H1 (cell line): ENCODE data around the gene CLEC14A. TPM values are rescaled to one million over a fixed set of nuclear protein-coding genes. Genes with fewer than 3 reads are reported as not detected.

Source experiments
- CTCF ChIA-PET: fragments of 300-600 bp; sonication (Branson Sonifier 250); formaldehyde crosslinking; loops from one replicate; lab custom pipeline; 2021; ENCODE audit not compliant: partially characterized antibody; lab: Charles Lee
- POLR2A ChIA-PET: fragments of 300-600 bp; sonication (Branson Sonifier 250); formaldehyde crosslinking; loops from one replicate; lab custom pipeline; 2021; ENCODE audit warnings: inconsistent platforms; ENCODE audit not compliant: partially characterized antibody; lab: Charles Lee
- DNase-seq, 2 experiments: peaks; one replicate each; pipeline versions ENCODE4 v3.0.0 to v3.0.0-alpha.2; 2010 to 2022; ENCODE audit warnings: low spot score in 2 of 2, low read depth in 1 of 2, mixed read lengths in 1 of 2
- FAIRE-seq: peaks from 2 replicates; lab custom pipeline; 2011; peaks lifted over from hg19 to GRCh38; lab: Jason Lieb, UNC
- H2AFZ ChIP-seq: 2 replicates; pipeline ENCODE4 v1.8.1; 2012; ENCODE audit warnings: low read length, inconsistent platforms
- H2AK5ac ChIP-seq: 2 replicates; pipeline ENCODE4 v1.6.1; 2013; ENCODE audit warnings: low read depth, low read length
- H2BK120ac ChIP-seq: replicated peaks from 2 replicates; pipeline ENCODE3; 2013; ENCODE audit warnings: low read depth, low read length, inconsistent platforms
- H2BK12ac ChIP-seq: 2 replicates; pipeline ENCODE4 v1.6.1; 2013; ENCODE audit warnings: low read depth, low read length
- H2BK15ac ChIP-seq: 2 replicates; pipeline ENCODE4 v1.6.1; 2013; ENCODE audit warnings: low read length
- H2BK20ac ChIP-seq: 2 replicates; pipeline ENCODE4 v1.6.1; 2013; ENCODE audit warnings: low read length
- H2BK5ac ChIP-seq: 2 replicates; pipeline ENCODE4 v1.6.1; 2013; ENCODE audit warnings: low read depth, low read length
- H3K14ac ChIP-seq: 2 replicates; pipeline ENCODE4 v1.6.1; 2013; ENCODE audit warnings: inconsistent platforms; ENCODE audit not compliant: insufficient read length
- H3K18ac ChIP-seq: 2 replicates; pipeline ENCODE4 v1.6.1; 2013; ENCODE audit warnings: low read length; ENCODE audit errors: extremely low read depth
- H3K23ac ChIP-seq: 2 replicates; pipeline ENCODE4 v1.6.1; 2013; ENCODE audit warnings: inconsistent platforms; ENCODE audit not compliant: insufficient read length
- H3K23me2 ChIP-seq: 2 replicates; pipeline ENCODE4 v1.6.1; 2013; ENCODE audit warnings: low read depth, low read length
- H3K27ac ChIP-seq: 2 replicates; pipeline ENCODE4 v1.6.1; 2011; ENCODE audit warnings: low read depth, low read length, inconsistent platforms
- H3K27me3 ChIP-seq, 4 experiments: replicated peaks in 1 of 4; 1 replicate in 1 of 4; 2 replicates in 3 of 4; pipeline versions ENCODE4 v1.6.1 to v1.8.1; 2011 to 2013; ENCODE audit warnings: low read length in 3 of 4, mild to moderate bottlenecking in 3 of 4, inconsistent platforms in 2 of 4, mixed read lengths in 2 of 4, moderate library complexity in 1 of 4; ENCODE audit not compliant: control insufficient read depth in 3 of 4, insufficient read depth in 3 of 4; ENCODE audit errors: extremely low read depth in 1 of 4
- H3K36me3 ChIP-seq, 4 experiments: 2 replicates each; pipeline versions ENCODE4 v1.6.1 to v1.8.1; 2011 to 2013; ENCODE audit warnings: mild to moderate bottlenecking in 4 of 4, low read length in 3 of 4, moderate library complexity in 2 of 4, control low read depth in 1 of 4, inconsistent platforms in 1 of 4; ENCODE audit not compliant: insufficient read depth in 4 of 4, control insufficient read depth in 2 of 4
- H3K4ac ChIP-seq: replicated peaks from 2 replicates; pipeline ENCODE3; 2013; ENCODE audit warnings: low read length, low read depth, mixed read lengths, inconsistent platforms; ENCODE audit not compliant: insufficient read length
- H3K4me1 ChIP-seq, 4 experiments: replicated peaks in 1 of 4; 1 replicate in 1 of 4; 2 replicates in 3 of 4; pipeline versions ENCODE4 v1.6.1 to v1.8.1; 2011 to 2013; ENCODE audit warnings: low read length in 3 of 4, inconsistent platforms in 2 of 4, mixed read lengths in 1 of 4; ENCODE audit not compliant: insufficient read depth in 4 of 4, control insufficient read depth in 3 of 4
- H3K4me2 ChIP-seq, 2 experiments: 2 replicates each; pipeline versions ENCODE4 v1.6.1 to v1.8.1; 2011 to 2013; ENCODE audit warnings: low read depth in 2 of 2, low read length in 2 of 2, control low read depth in 1 of 2, inconsistent platforms in 1 of 2, mild to moderate bottlenecking in 1 of 2; ENCODE audit not compliant: insufficient read depth in 1 of 2
- H3K4me3 ChIP-seq, 4 experiments: fragments of 200-600, 300-600 bp in 1 of 4; sonication (generic), shearing (Covaris generic), sonication (Bioruptor Twin) in 1 of 4; 2 replicates each; pipeline versions ENCODE4 v1.5.1 to v1.8.1; 2011 to 2016; ENCODE audit warnings: low read length in 4 of 4, low read depth in 3 of 4, control low read depth in 2 of 4, inconsistent platforms in 2 of 4, mild to moderate bottlenecking in 2 of 4, mixed read lengths in 1 of 4, moderate library complexity in 1 of 4; ENCODE audit not compliant: insufficient read depth in 2 of 4; ENCODE audit errors: extremely low read depth in 1 of 4
- H3K56ac ChIP-seq: replicated peaks from 2 replicates; pipeline ENCODE3; 2013; ENCODE audit warnings: low read depth, mild to moderate bottlenecking, mixed read lengths, low read length, inconsistent platforms; ENCODE audit not compliant: insufficient read length
- H3K79me1 ChIP-seq: 2 replicates; pipeline ENCODE4 v1.6.1; 2013; ENCODE audit warnings: low read depth, low read length, control low read depth
- H3K79me2 ChIP-seq, 2 experiments: 2 replicates each; pipeline versions ENCODE4 v1.6.1 to v1.8.1; 2012 to 2013; ENCODE audit warnings: low read length in 2 of 2, mild to moderate bottlenecking in 2 of 2, inconsistent platforms in 1 of 2; ENCODE audit not compliant: insufficient read depth in 2 of 2, control insufficient read depth in 1 of 2
- H3K9ac ChIP-seq, 4 experiments: replicated peaks in 1 of 4; 1 replicate in 1 of 4; 2 replicates in 3 of 4; pipeline versions ENCODE4 v1.6.1 to v1.8.1; 2011 to 2013; ENCODE audit warnings: low read depth in 3 of 4, low read length in 3 of 4, control low read depth in 2 of 4, mild to moderate bottlenecking in 2 of 4, moderate library complexity in 2 of 4, inconsistent platforms in 1 of 4; ENCODE audit errors: extremely low read depth in 1 of 4
- H3K9me3 ChIP-seq, 2 experiments: 2 replicates each; pipeline versions ENCODE4 v1.6.1 to v1.8.1; 2012 to 2013; ENCODE audit warnings: mild to moderate bottlenecking in 2 of 2, moderate library complexity in 2 of 2, control low read depth in 1 of 2, inconsistent platforms in 1 of 2, low read depth in 1 of 2, low read length in 1 of 2, mixed read lengths in 1 of 2; ENCODE audit not compliant: insufficient read depth in 2 of 2
- H4K20me1 ChIP-seq, 2 experiments: replicated peaks in 1 of 2; 2 replicates each; pipeline versions ENCODE3 to v1.8.1; 2011 to 2013; ENCODE audit warnings: inconsistent platforms in 2 of 2, low read length in 2 of 2, mild to moderate bottlenecking in 1 of 2; ENCODE audit not compliant: insufficient read depth in 2 of 2, control insufficient read depth in 1 of 2
- H4K5ac ChIP-seq: 2 replicates; pipeline ENCODE4 v1.6.1; 2013; ENCODE audit warnings: low read length, low read depth, mixed read lengths, inconsistent platforms; ENCODE audit not compliant: insufficient read length
- H4K8ac ChIP-seq: 2 replicates; pipeline ENCODE4 v1.8.0; 2013; ENCODE audit warnings: mild to moderate bottlenecking, moderate library complexity, low read length, inconsistent platforms; ENCODE audit not compliant: insufficient read depth; ENCODE audit errors: extremely low read depth
- H4K91ac ChIP-seq: replicated peaks from 2 replicates; pipeline ENCODE3; 2013; ENCODE audit warnings: low read length, mixed read lengths, inconsistent platforms; ENCODE audit not compliant: insufficient read length
- CTBP2 ChIP-seq: IDR thresholded peaks from 2 replicates; pipeline ENCODE4 v1.7.0; 2011; ENCODE audit warnings: borderline replicate concordance, mild to moderate bottlenecking, moderate library complexity, mixed read lengths, low read length; ENCODE audit not compliant: insufficient read depth, insufficient read length
- MAFK ChIP-seq: IDR thresholded peaks from 2 replicates; pipeline ENCODE4 v1.6.1; 2012; ENCODE audit warnings: low read depth, mild to moderate bottlenecking, improper control_type of control experiment, low read length
- SIRT6 ChIP-seq: IDR thresholded peaks from one replicate; pipeline ENCODE4 v1.7.1; 2012; ENCODE audit warnings: low read length, inconsistent platforms
- TAF1 ChIP-seq: IDR thresholded peaks from 2 replicates; pipeline ENCODE4 v1.6.1; 2011; ENCODE audit warnings: mild to moderate bottlenecking, low read depth, low read length
- TBP ChIP-seq: IDR thresholded peaks from 2 replicates; pipeline ENCODE4 v1.6.1; 2011; ENCODE audit warnings: low read depth, low read length, improper control_type of control experiment
- ZNF274 ChIP-seq: IDR thresholded peaks from 2 replicates; pipeline ENCODE4 v1.7.0; 2012; ENCODE audit warnings: low read length, borderline replicate concordance; ENCODE audit errors: extremely low read depth
- WGBS, 2 experiments: shearing (Covaris generic) in 1 of 2; methylation state at CpG; one replicate each; pipeline versions ENCODE4 v1.1.6 to v1.1.7; 2013 to 2015; ENCODE audit warnings: low lambda C conversion rate in 2 of 2, mixed read lengths in 2 of 2, inconsistent platforms in 1 of 2, low coverage in 1 of 2, missing lambda C conversion rate in 1 of 2; ENCODE audit not compliant: insufficient replicate concordance in 2 of 2, insufficient coverage in 1 of 2, insufficient read length in 1 of 2; ENCODE audit errors: extremely low coverage in 1 of 2, missing lambda C conversion rate in 1 of 2; 5-methylcytosine and 5-hydroxymethylcytosine counted together
- polyA plus RNA-seq, 7 experiments: library from polyadenylated mRNA; depleted of rRNA in 3 of 7; stranded (reverse) in 5 of 7; unstranded in 2 of 7; fragments of >200 nt in 5 of 7; fragments of 200-250 nt in 2 of 7; gene quantifications; 1 replicate in 5 of 7; 2 replicates in 1 of 7; 4 replicates in 1 of 7; pipeline versions ENCODE4 v1.2.1 to v1.2.3, GENCODE V29; 2011 to 2013; ENCODE audit warnings: missing spikeins in 2 of 7, mixed read lengths in 2 of 7
- total RNA-seq: library from RNA; stranded (reverse); fragmentation: NEBNext Ultra II Directional; extraction: Animal tissue kit (Norgen Biotek cat#: 25700); gene quantifications from 2 replicates; pipeline ENCODE4 v1.2.1, GENCODE V29; 2021

CLEC14A gene
- total and polyA plus RNA-seq, 2 of the 8 experiments (the other 6 are each of a cell fraction or from before 2014, with no cell fraction given) = 0.09 to 0.13 TPM

GRCh38 chr14:38261620-38262019 lies 5.7 kb upstream of the CLEC14A start:
- H2BK20ac ChIP-seq = no peak overlapping the region
- no peak overlapping the region for H2BK12ac ChIP-seq
- no peak for TF ChIP-seq TBP
- TF ChIP-seq MAFK = no peak
- no peak for TF ChIP-seq SIRT6
- no peak for TF ChIP-seq ZNF274
- no peak for TF ChIP-seq TAF1
- TF ChIP-seq CTBP2 = no peak
- ChIA-PET CTCF (interaction anchor here (0.7 kb wide), 1 partner anchor 50 kb away, joined by 3 read pairs; no protein-coding TSS in a partner anchor), POLR2A (no interaction called here)
- H2BK15ac ChIP-seq = no peak overlapping the region
- H3K56ac ChIP-seq = no peak overlapping the region
- H3K4me3 ChIP-seq = no peak overlapping the region
- DNase-seq (no peak), FAIRE-seq (no peak)
- no peak overlapping the region for H4K91ac ChIP-seq
- H3K4ac ChIP-seq = no peak overlapping the region
- no peak overlapping the region for H2AK5ac ChIP-seq
- H3K79me2 ChIP-seq = no peaks in the 10 kb centered on the region
- no peaks in the 10 kb centered on the region; a peak in 1 of 8 replicates for H3K36me3 ChIP-seq
- peaks cover 0 to 14% (median 5%) of the 10 kb centered on the region in 4 experiments; a peak in 5 of 7 replicates for H3K27me3 ChIP-seq
- no peaks in the 10 kb centered on the region for H3K23me2 ChIP-seq
- no peak overlapping the region for H2BK5ac ChIP-seq
- H3K79me1 ChIP-seq = no peaks in the 10 kb centered on the region
- no peaks in the 10 kb centered on the region for H3K9me3 ChIP-seq
- WGBS, 2 experiments = 87% methylated on average over 1 of the region's 1 CpG; no CpG with 5 or more reads in 1 of the 2 experiments
- no peak overlapping the region for H2AFZ ChIP-seq
- no peaks in the 10 kb centered on the region for H4K20me1 ChIP-seq
- no peaks in the 10 kb centered on the region for H3K4me1 ChIP-seq
- no peak overlapping the region for H4K8ac ChIP-seq
- H4K5ac ChIP-seq = no peak overlapping the region
- no peak overlapping the region for H3K9ac ChIP-seq
- no peak overlapping the region for H3K14ac ChIP-seq
- no peak overlapping the region for H3K27ac ChIP-seq
- H3K4me2 ChIP-seq = no peak overlapping the region
- no peak overlapping the region for H3K23ac ChIP-seq
- H2BK120ac ChIP-seq = no peak overlapping the region
- H3K18ac ChIP-seq = no peak overlapping the region
